ENCODE measurements around the gene TMOD1. TPM values are rescaled to one million over a fixed set of nuclear protein-coding genes. Genes with fewer than 3 reads are reported as not detected.

TMOD1 gene
- total and polyA plus RNA-seq, 10 donors = 1.6 to 5.8 (median 2.7) TPM

- Histone ChIP-seq H3K4me1 (peaks cover 0 to 12% (median 4%) of the 10 kb centered on the region in 6 donors), H3K4me3 (no peak overlapping the region), H3K27ac (no peak overlapping the region), H3K27me3 (replicated peaks in 1 of 7) (peaks cover 0 to 47% (median 0%) of the 10 kb centered on the region in 7 donors), H3K9me3 (no peaks in the 10 kb centered on the region), H3K36me3 (no peaks in the 10 kb centered on the region)
- no peak for DNase-seq
- WGBS, 5 donors = 82 to 89% (median 85%) methylated on average over 14 of the region's 14 CpGs
- intact Hi-C loops (cut with DNase I; ENCODE audit: low total_unique reads) = no loop called here
- TF ChIP-seq POLR2A (IDR thresholded peaks at IDR 0.05) (no peak), CTCF (IDR thresholded peaks at IDR 0.05 in 8 of 11, conservative IDR thresholded peaks at IDR 0.05 in 3 of 11) (no peak)
These were observed 16.0 kb downstream of the TMOD1 start for GRCh38 chr9:97517331-97518089.

- H3K27ac ChIP-seq = no peak overlapping the region
- H3K4me1 ChIP-seq = peaks cover 0 to 12% (median 4%) of the 10 kb centered on the region in 6 donors
- TF ChIP-seq POLR2AphosphoS5 (IDR thresholded peaks at IDR 0.05) = no peak
- TF ChIP-seq POLR2A (IDR thresholded peaks at IDR 0.05) = no peak
- TF ChIP-seq CTCF (IDR thresholded peaks at IDR 0.05 in 8 of 11, conservative IDR thresholded peaks at IDR 0.05 in 3 of 11) = no peak
- WGBS, 5 donors = 67 to 77% (median 70%) methylated on average over 9 of the region's 9 CpGs
- H3K27me3 ChIP-seq (replicated peaks in 1 of 7) = peaks cover 0 to 47% (median 0%) of the 10 kb centered on the region in 7 donors
- intact Hi-C loops (cut with DNase I; ENCODE audit: low total_unique reads) = no loop called here
- no peaks in the 10 kb centered on the region for H3K9me3 ChIP-seq
- DNase-seq = no peak
- H3K36me3 ChIP-seq = no peaks in the 10 kb centered on the region
- no peak overlapping the region for H3K4me3 ChIP-seq
These were observed 16.9 kb downstream of the TMOD1 start for GRCh38 chr9:97518166-97518908.

GRCh38 chr9:97518909-97519307 is 17.4 kb downstream of the TMOD1 start:
- peak overlapping the region in 1 of 8 donors; percentile 3 for H3K4me3 ChIP-seq
- H3K36me3 ChIP-seq = no peaks in the 10 kb centered on the region
- peaks cover 0 to 12% (median 4%) of the 10 kb centered on the region in 6 donors for H3K4me1 ChIP-seq
- no peak for DNase-seq
- peaks cover 0 to 47% (median 0%) of the 10 kb centered on the region in 7 donors for H3K27me3 ChIP-seq (replicated peaks in 1 of 7)
- intact Hi-C loops (cut with DNase I; ENCODE audit: low total_unique reads) = no loop called here
- 3 to 5% (median 3%) methylated on average over 6 of the region's 6 CpGs for WGBS, 5 donors
- H3K27ac ChIP-seq = no peak overlapping the region
- TF ChIP-seq POLR2A (IDR thresholded peaks at IDR 0.05) (no peak), CTCF (IDR thresholded peaks at IDR 0.05 in 8 of 11, conservative IDR thresholded peaks at IDR 0.05 in 3 of 11) (no peak), POLR2AphosphoS5 (IDR thresholded peaks at IDR 0.05) (peak in 1 of 3 donors; percentile 44)
- no peaks in the 10 kb centered on the region for H3K9me3 ChIP-seq

GRCh38 chr9:97519441-97519970 is 18.0 kb downstream of the TMOD1 start:
- no peak for TF ChIP-seq POLR2A (IDR thresholded peaks at IDR 0.05)
- no peak for TF ChIP-seq POLR2AphosphoS5 (IDR thresholded peaks at IDR 0.05)
- no peak for TF ChIP-seq CTCF (IDR thresholded peaks at IDR 0.05 in 8 of 11, conservative IDR thresholded peaks at IDR 0.05 in 3 of 11)
- intact Hi-C loops (cut with DNase I; ENCODE audit: low total_unique reads) = no loop called here
- peak overlapping the region in 1 of 8 donors; percentile 3 for H3K4me3 ChIP-seq
- H3K36me3 ChIP-seq = no peaks in the 10 kb centered on the region
- peaks cover 0 to 47% (median 0%) of the 10 kb centered on the region in 7 donors for H3K27me3 ChIP-seq (replicated peaks in 1 of 7)
- peaks cover 0 to 12% (median 4%) of the 10 kb centered on the region in 6 donors for H3K4me1 ChIP-seq
- 79 to 89% (median 87%) methylated on average over 11 of the region's 11 CpGs for WGBS, 5 donors
- H3K9me3 ChIP-seq = no peaks in the 10 kb centered on the region
- no peak for DNase-seq
- H3K27ac ChIP-seq = no peak overlapping the region
